WTC11 (cell line): Measurements from ENCODE around the gene SLC5A12. TPM values are rescaled to one million over a fixed set of nuclear protein-coding genes. Genes with fewer than 3 reads are reported as not detected.

Experiments used
- ATAC-seq: fragments of 200-7000 bp; cut with Tn5 transposase; 2 replicates; pipeline ENCODE4 v1.10.0; 2021; ENCODE audit warnings: mild to moderate bottlenecking, moderate library complexity
- CTCF ChIA-PET: fragments of 300-600 bp; sonication (Branson Sonifier 250); formaldehyde crosslinking; loops from one replicate; lab custom pipeline; 2021; ENCODE audit warnings: antibody characterized with exemption; lab: Charles Lee
- POLR2A ChIA-PET: fragments of 350-600 bp; sonication (Branson Sonifier 250); formaldehyde crosslinking; loops from one replicate; lab custom pipeline; 2021; ENCODE audit warnings: antibody characterized with exemption; lab: Charles Lee
- DNase-seq: peaks from one replicate; pipeline ENCODE4 v3.0.0; 2021; ENCODE audit warnings: low spot score
- H3K27ac Mint-ChIP-seq: 2 replicates; pipeline ENCODE4 v1.8.0; 2021; ENCODE audit warnings: mixed read lengths
- H3K27me3 Mint-ChIP-seq: 2 replicates; pipeline ENCODE4 v1.8.0; 2021; ENCODE audit warnings: low read depth, mild to moderate bottlenecking, moderate library complexity, mixed read lengths
- H3K36me3 Mint-ChIP-seq: 2 replicates; pipeline ENCODE4 v1.8.0; 2021; ENCODE audit warnings: mixed read lengths
- H3K4me1 Mint-ChIP-seq: 2 replicates; pipeline ENCODE4 v1.8.0; 2022; ENCODE audit warnings: mixed read lengths
- H3K4me3 Mint-ChIP-seq: 2 replicates; pipeline ENCODE4 v1.8.0; 2021; ENCODE audit warnings: mild to moderate bottlenecking, moderate library complexity, mixed read lengths
- H3K9me3 Mint-ChIP-seq: 2 replicates; pipeline ENCODE4 v1.8.0; 2021; ENCODE audit warnings: mixed read lengths
- ARID4B ChIP-seq: sonication (generic); formaldehyde crosslinking; IDR thresholded peaks from 2 replicates; pipeline ENCODE4 v1.8.0; 2023; ENCODE audit warnings: missing genetic modification reagents, mild to moderate bottlenecking, borderline replicate concordance
- CREB1 ChIP-seq: sonication (generic); formaldehyde crosslinking; IDR thresholded peaks from 2 replicates; pipeline ENCODE4 v1.8.0; 2023; ENCODE audit warnings: mild to moderate bottlenecking, missing genetic modification reagents
- E2F1 ChIP-seq: sonication (generic); formaldehyde crosslinking; IDR thresholded peaks from 2 replicates; pipeline ENCODE4 v1.8.0; 2022; ENCODE audit warnings: mild to moderate bottlenecking, missing genetic modification reagents
- FOXP1 ChIP-seq: sonication (generic); formaldehyde crosslinking; IDR thresholded peaks from 2 replicates; pipeline ENCODE4 v1.8.0; 2022; ENCODE audit warnings: missing genetic modification reagents, mild to moderate bottlenecking, moderate library complexity, borderline replicate concordance
- FOXP4 ChIP-seq: sonication (generic); formaldehyde crosslinking; IDR thresholded peaks from 2 replicates; pipeline ENCODE4 v1.8.0; 2022; ENCODE audit warnings: mild to moderate bottlenecking, missing genetic modification reagents
- HMGXB4 ChIP-seq: sonication (generic); formaldehyde crosslinking; IDR thresholded peaks from 2 replicates; pipeline ENCODE4 v1.8.1; 2023; ENCODE audit warnings: mild to moderate bottlenecking, moderate library complexity, missing genetic modification reagents
- MXD4 ChIP-seq: fragments of 250-450 bp; sonication (Bioruptor Pico); IDR thresholded peaks from 2 replicates; pipeline ENCODE4 v1.8.0; 2021; ENCODE audit warnings: mild to moderate bottlenecking, moderate library complexity, borderline replicate concordance
- NFATC4 ChIP-seq: fragments of 250-450 bp; sonication (Bioruptor Pico); IDR thresholded peaks from 2 replicates; pipeline ENCODE4 v1.9.0; 2021; ENCODE audit warnings: mild to moderate bottlenecking
- NFE2L1 ChIP-seq: sonication (generic); formaldehyde crosslinking; IDR thresholded peaks from 2 replicates; pipeline ENCODE4 v1.8.1; 2023; ENCODE audit warnings: missing genetic modification reagents
- NFYB ChIP-seq: sonication (generic); formaldehyde crosslinking; conservative IDR thresholded peaks from 2 replicates; pipeline ENCODE4 v1.8.0; 2022; ENCODE audit warnings: low read depth, missing genetic modification reagents
- OVOL2 ChIP-seq: fragments of 250-450 bp; sonication (Bioruptor Pico); IDR thresholded peaks from 2 replicates; pipeline ENCODE4 v1.9.0; 2021; ENCODE audit warnings: mild to moderate bottlenecking, borderline replicate concordance
- PRDM15 ChIP-seq: sonication (generic); formaldehyde crosslinking; IDR thresholded peaks from 2 replicates; pipeline ENCODE4 v1.8.0; 2022; ENCODE audit warnings: missing genetic modification reagents
- RELA ChIP-seq: sonication (generic); formaldehyde crosslinking; IDR thresholded peaks from 2 replicates; pipeline ENCODE4 v1.8.1; 2022; ENCODE audit warnings: missing genetic modification reagents, mild to moderate bottlenecking, borderline replicate concordance
- ZNF232 ChIP-seq: sonication (generic); formaldehyde crosslinking; IDR thresholded peaks from 2 replicates; pipeline ENCODE4 v1.8.0; 2022; ENCODE audit warnings: mild to moderate bottlenecking, missing genetic modification reagents
- ZNF281 ChIP-seq: sonication (generic); formaldehyde crosslinking; IDR thresholded peaks from 2 replicates; pipeline ENCODE4 v1.8.0; 2023; ENCODE audit warnings: mild to moderate bottlenecking, missing genetic modification reagents
- ZNF416 ChIP-seq: fragments of 250-450 bp; sonication (Bioruptor Pico); IDR thresholded peaks from 2 replicates; pipeline ENCODE4 v1.9.0; 2021; ENCODE audit warnings: mild to moderate bottlenecking, inconsistent platforms
- ZNF671 ChIP-seq: fragments of 250-450 bp; sonication (Bioruptor Pico); IDR thresholded peaks from 2 replicates; pipeline ENCODE4 v1.8.0; 2021; ENCODE audit warnings: mild to moderate bottlenecking
- total RNA-seq: library from RNA; stranded (reverse); gene quantifications from 3 replicates; pipeline ENCODE4 v1.2.3, GENCODE V29; 2021

Gene SLC5A12
- total RNA-seq, 1 experiment from 2014 or later = 1.9 TPM

GRCh38 chr11:26688701-26689100 is 33.2 kb downstream of the SLC5A12 start:
- CTCF ChIA-PET = no interaction called here
- ATAC-seq (no peak), DNase-seq (no peak)
- no peak for TF ChIP-seq OVOL2 (CRISPR knock-in tag)
- no peak for TF ChIP-seq ZNF281 (CRISPR knock-in tag)
- no peak for TF ChIP-seq NFYB (CRISPR knock-in tag)
- TF ChIP-seq ZNF416 (CRISPR knock-in tag) = no peak
- TF ChIP-seq, all 79 proteins: peak for 0
- H3K9me3 Mint-ChIP-seq = no peaks in the 10 kb centered on the region
- no peak overlapping the region for H3K4me3 Mint-ChIP-seq
- H3K27ac Mint-ChIP-seq = no peak overlapping the region
- H3K4me1 Mint-ChIP-seq = no peaks in the 10 kb centered on the region
- no peaks in the 10 kb centered on the region for H3K36me3 Mint-ChIP-seq
- POLR2A ChIA-PET = no interaction called here
- no peaks in the 10 kb centered on the region for H3K27me3 Mint-ChIP-seq

- no peak overlapping the region for H3K4me3 Mint-ChIP-seq
- DNase-seq (no peak), ATAC-seq (no peak)
- H3K27ac Mint-ChIP-seq = no peak overlapping the region
- no peaks in the 10 kb centered on the region for H3K4me1 Mint-ChIP-seq
- H3K36me3 Mint-ChIP-seq = no peaks in the 10 kb centered on the region
- ChIA-PET CTCF (no interaction called here), POLR2A (no interaction called here)
- H3K9me3 Mint-ChIP-seq = no peaks in the 10 kb centered on the region
- no peak for TF ChIP-seq ARID4B (CRISPR knock-in tag)
- no peak for TF ChIP-seq MXD4 (CRISPR knock-in tag)
- no peaks in the 10 kb centered on the region for H3K27me3 Mint-ChIP-seq
Measured at GRCh38 chr11:26687351-26687750, 34.5 kb downstream of the SLC5A12 start.

- no peaks in the 10 kb centered on the region for H3K9me3 Mint-ChIP-seq
- DNase-seq (no peak), ATAC-seq (no peak)
- no peak overlapping the region for H3K4me3 Mint-ChIP-seq
- H3K4me1 Mint-ChIP-seq = no peaks in the 10 kb centered on the region
- ChIA-PET POLR2A (no interaction called here), CTCF (no interaction called here)
- H3K36me3 Mint-ChIP-seq = no peaks in the 10 kb centered on the region
- no peak overlapping the region for H3K27ac Mint-ChIP-seq
- H3K27me3 Mint-ChIP-seq = no peaks in the 10 kb centered on the region
- no peak for TF ChIP-seq RELA
- no peak for TF ChIP-seq ZNF671 (CRISPR knock-in tag)
- no peak for TF ChIP-seq NFATC4 (CRISPR knock-in tag)
- no peak for TF ChIP-seq NFE2L1 (CRISPR knock-in tag)
- no peak for TF ChIP-seq PRDM15 (CRISPR knock-in tag)
- TF ChIP-seq FOXP1 (CRISPR knock-in tag) = no peak
- TF ChIP-seq ZNF232 (CRISPR knock-in tag) = no peak
- no peak for TF ChIP-seq E2F1
- TF ChIP-seq FOXP4 = no peak
- no peak for TF ChIP-seq HMGXB4 (CRISPR knock-in tag)
- no peak for TF ChIP-seq CREB1 (CRISPR knock-in tag)
Measured at GRCh38 chr11:26677566-26677965, 44.3 kb downstream of the SLC5A12 start.
